IPS-15b (cell line): Measurements from ENCODE around the gene SGO2.
"Not testable (repeated sequence)": the region's sequence is repeated elsewhere in the genome, so short reads cannot be mapped to it uniquely, and the experiment has no call there.

Experiments
- H3K27me3 ChIP-seq: one replicate; pipeline ENCODE4 v1.6.1; 2013; ENCODE audit warnings: low read length; ENCODE audit not compliant: control insufficient read depth, insufficient read depth
- H3K36me3 ChIP-seq: one replicate; pipeline ENCODE4 v1.6.1; 2013; ENCODE audit warnings: low read length; ENCODE audit not compliant: control insufficient read depth, insufficient read depth
- H3K4me1 ChIP-seq: one replicate; pipeline ENCODE4 v1.6.1; 2013; ENCODE audit warnings: mild to moderate bottlenecking, low read length; ENCODE audit not compliant: control insufficient read depth, insufficient read depth
- H3K4me3 ChIP-seq: one replicate; pipeline ENCODE4 v1.5.1; 2013; ENCODE audit warnings: low read depth, low read length
- H3K9ac ChIP-seq: one replicate; pipeline ENCODE4 v1.6.1; 2013; ENCODE audit warnings: low read depth, mild to moderate bottlenecking, low read length
- H3K9me3 ChIP-seq: one replicate; pipeline ENCODE4 v1.6.1; 2013; ENCODE audit warnings: mild to moderate bottlenecking, low read length; ENCODE audit not compliant: control insufficient read depth, insufficient read depth

The SGO2 gene

DNA sequence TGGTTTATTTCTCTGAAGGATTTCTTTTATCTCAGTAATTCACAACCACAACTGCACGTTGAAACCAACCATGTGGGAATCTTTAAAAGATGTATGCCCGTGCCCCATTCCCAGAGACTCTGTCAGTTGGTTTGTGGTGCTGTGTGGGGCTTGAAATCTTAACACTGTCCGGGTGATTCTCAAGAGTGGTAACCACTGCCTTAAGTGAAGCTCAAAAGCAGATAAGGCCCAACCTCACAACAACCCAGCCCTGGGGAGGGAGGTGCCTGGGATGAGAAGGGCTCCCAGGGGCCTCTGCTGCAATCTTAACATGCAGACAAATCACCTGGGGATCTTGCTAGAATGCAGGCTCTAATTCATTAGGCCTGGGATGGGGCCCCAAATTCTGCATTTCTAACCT, 73.2 kb downstream of the SGO2 start:
- Histone ChIP-seq H3K36me3 (no peaks in the 10 kb centered on the region), H3K4me1 (no peaks in the 10 kb centered on the region), H3K9ac (no peak overlapping the region), H3K9me3 (no peaks in the 10 kb centered on the region), H3K27me3 (no peaks in the 10 kb centered on the region), H3K4me3 (no peak overlapping the region)

DNA sequence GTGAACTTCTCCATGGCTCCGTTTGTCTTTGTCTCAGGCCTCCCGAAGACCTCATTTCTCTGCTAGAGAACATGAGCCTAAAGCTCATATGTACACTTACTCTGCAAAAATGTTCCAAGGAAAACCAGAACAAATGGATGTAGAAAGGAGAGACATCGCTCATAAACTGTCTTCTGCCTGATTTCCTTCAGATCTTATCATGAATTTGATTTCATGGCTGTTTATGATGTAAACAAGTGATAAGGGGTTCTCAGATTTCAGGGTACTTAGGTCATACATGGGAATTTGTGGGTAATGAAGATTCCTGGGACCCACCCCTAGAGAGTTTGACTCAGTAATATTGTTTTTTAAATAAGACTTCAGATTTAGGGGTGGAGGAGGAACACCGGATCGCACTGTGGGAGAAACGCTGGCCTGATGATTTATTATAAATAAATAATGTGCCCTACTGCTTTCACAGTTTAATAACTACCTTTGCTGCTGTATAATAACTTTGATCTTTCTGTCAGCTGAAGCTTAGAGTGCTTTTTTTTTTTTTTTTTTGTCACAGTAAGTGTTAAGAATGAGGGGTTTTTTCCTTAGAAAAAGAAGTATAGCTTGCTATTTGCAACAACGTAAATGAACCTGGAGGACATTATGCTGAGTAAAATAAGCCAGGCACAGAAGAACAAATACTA, 74.7 kb downstream of the SGO2 start:
- no peak overlapping the region for H3K9ac ChIP-seq
- H3K4me1 ChIP-seq, result no peaks in the 10 kb centered on the region
- no peaks in the 10 kb centered on the region for H3K36me3 ChIP-seq
- H3K27me3 ChIP-seq, result no peaks in the 10 kb centered on the region
- no peak overlapping the region for H3K4me3 ChIP-seq
- no peaks in the 10 kb centered on the region for H3K9me3 ChIP-seq

DNA sequence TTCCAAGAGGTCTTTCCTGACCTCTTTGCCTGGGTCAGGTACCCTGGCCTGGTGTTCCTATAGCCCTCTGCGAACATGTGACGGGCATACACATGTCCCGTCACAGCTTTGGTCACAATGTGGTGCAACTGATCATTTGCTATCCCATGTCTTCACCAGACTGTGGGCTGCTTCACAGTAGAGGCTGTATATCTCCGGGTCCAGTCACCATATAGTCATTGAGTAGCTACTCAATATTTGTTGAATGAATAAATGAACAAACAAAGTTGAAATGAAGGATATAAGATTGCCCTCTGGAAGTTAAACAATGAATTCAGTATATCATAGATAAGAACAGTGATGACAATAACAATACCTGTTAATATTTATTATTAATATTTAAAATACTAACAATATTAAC, 76.6 kb downstream of the SGO2 start:
- H3K36me3 ChIP-seq, result no peaks in the 10 kb centered on the region
- H3K4me1 ChIP-seq, result no peaks in the 10 kb centered on the region
- H3K9ac ChIP-seq, result no peak overlapping the region
- H3K27me3 ChIP-seq, result no peaks in the 10 kb centered on the region
- H3K4me3 ChIP-seq, result no peak overlapping the region
- H3K9me3 ChIP-seq, result no peaks in the 10 kb centered on the region

DNA sequence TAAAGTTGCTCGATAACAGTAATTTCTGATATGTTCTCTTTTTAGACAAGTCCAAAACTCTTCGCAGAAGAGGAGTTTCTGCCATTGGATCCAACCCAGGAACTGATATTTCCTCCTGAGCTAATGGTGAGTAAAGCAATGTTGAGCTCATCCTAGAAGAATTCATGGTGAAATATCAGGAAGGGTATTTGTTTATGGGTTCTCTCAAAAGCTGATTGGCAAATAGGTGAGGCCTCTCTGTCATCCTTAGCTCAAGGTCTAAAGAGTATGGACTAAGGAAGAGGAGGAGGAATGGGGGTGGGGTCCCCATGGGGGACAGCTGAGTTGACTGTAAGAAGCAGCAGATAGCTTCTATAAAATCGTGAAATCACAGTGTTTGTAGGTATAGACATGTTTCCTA, 78.0 kb downstream of the SGO2 start:
- Histone ChIP-seq H3K4me1 (no peaks in the 10 kb centered on the region), H3K27me3 (no peaks in the 10 kb centered on the region), H3K9me3 (no peaks in the 10 kb centered on the region), H3K9ac (no peak overlapping the region), H3K36me3 (no peaks in the 10 kb centered on the region), H3K4me3 (no peak overlapping the region)

DNA sequence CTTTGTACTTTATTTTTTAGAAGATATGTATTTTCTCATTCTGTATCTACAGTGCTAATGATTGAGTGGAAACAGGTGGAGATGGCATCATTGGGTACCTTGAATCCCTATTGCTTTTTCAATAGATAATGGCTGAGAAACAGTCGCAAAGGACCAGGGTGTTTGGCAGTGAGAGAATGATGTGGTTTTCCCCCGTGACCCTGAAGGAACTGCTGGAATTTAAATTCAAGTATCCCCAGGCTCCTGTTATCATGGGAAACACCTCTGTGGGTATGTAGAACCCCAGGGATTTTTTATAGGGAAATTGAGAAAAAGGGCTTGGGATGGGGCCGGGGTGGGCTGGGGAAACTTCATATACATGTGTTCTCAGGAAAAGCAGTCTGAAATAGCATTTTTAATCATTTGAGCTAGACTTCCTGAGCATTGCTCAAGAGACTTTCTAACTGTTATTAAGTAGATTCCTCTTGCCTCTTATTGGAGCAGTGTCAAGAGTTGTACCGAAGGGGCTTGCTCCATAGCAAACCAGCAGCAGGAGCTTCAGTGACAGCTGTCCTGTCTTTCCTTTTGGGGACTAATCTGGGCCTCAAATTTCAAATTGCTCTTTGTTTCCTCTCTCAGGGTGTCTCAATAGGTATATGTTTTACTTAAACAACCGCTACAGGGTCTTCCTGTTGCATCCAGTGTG, 78.7 kb downstream of the SGO2 start:
- Histone ChIP-seq H3K36me3 (no peaks in the 10 kb centered on the region), H3K4me3 (no peak overlapping the region)

DNA sequence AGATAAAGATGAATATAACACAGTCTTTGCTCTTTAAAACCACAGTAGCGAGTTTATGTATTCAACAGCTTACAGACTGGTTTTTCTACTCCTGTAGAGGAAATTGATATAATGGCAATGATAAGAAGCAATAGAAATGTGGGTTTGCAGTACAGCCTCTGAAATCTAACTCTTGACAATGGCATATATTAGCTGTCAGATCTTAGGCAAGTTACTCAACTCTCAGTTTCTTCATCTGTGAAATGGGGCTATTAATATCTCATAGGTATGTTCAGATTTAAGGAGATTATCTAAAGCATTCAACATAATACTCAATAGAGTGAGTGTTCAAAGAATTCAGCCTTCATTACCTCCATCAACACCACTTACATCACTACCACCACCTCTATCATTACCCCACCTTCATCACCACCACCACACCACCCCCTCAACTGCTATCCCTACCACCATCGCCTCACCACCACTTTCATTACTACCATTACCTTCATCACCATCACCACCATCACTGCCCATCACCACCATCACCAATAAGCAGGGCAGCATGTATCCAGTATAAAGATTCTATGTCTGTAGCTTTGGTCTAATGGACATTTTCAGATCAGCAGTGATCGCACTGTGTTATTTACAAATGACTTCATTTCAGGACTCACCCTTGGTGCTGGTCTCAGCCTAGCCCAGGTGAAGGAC, 82.5 kb downstream of the SGO2 start:
- Histone ChIP-seq H3K27me3 (no peaks in the 10 kb centered on the region), H3K9ac (no peak overlapping the region), H3K9me3 (no peaks in the 10 kb centered on the region), H3K36me3 (no peaks in the 10 kb centered on the region), H3K4me1 (no peaks in the 10 kb centered on the region), H3K4me3 (no peak overlapping the region)

More for the DNA sequence above, 78.7 kb downstream of the SGO2 start:
- Histone ChIP-seq H3K9ac (no peak overlapping the region), H3K4me1 (no peaks in the 10 kb centered on the region), H3K27me3 (no peaks in the 10 kb centered on the region), H3K9me3 (no peaks in the 10 kb centered on the region)

DNA sequence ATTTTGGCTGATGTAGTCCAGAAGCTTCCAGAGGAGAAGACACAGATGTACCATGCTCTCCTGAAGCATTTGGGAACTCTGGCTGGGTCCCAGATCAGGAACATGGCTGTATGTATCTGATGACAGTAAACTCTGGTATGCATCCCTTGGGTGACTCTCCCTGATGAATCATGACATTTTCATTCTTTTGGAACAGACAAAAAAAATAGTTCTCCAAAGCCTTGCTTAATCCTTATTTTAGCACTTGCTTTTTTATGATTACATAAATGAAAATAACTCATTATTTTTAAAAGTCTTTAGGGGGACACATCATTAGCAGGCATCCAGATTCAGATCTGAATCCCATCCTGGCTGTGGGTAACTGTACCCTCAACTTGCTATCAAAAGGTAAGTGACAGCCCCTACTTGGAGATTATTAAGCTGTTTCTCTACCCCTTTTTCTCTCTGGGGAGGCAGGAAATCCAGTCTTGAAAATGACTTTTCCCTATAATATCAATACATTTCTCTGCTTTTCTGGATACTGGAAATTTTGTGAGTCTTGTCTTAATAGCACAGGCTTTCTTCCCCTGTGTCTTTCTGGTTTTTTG, 83.1 kb downstream of the SGO2 start:
- Histone ChIP-seq H3K9ac (no peak overlapping the region), H3K4me1 (no peaks in the 10 kb centered on the region), H3K36me3 (no peaks in the 10 kb centered on the region), H3K27me3 (no peaks in the 10 kb centered on the region), H3K9me3 (no peaks in the 10 kb centered on the region), H3K4me3 (no peak overlapping the region)

DNA sequence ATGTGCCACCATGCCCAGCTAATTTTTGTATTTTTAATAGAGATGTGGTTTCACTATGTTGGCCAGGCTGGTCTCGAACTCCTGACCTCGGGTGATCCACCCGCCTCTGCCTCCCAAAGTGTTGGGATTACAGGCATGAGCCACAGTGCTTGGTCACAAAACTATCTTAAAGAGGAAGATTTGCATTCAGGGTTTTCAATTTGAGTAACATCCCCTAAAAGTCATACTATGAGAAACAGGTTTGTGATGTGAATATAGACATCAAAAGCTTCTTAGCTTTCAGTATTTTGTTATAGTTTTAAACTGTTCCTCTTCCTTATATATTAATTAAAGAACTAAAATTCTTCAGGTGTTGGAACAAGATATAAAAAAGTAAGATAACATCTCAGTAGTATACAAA, 84.2 kb downstream of the SGO2 start:
- H3K27me3 ChIP-seq, H3K4me1 ChIP-seq, H3K4me3 ChIP-seq, H3K36me3 ChIP-seq, H3K9ac ChIP-seq, H3K9me3 ChIP-seq: not testable (repeated sequence)

DNA sequence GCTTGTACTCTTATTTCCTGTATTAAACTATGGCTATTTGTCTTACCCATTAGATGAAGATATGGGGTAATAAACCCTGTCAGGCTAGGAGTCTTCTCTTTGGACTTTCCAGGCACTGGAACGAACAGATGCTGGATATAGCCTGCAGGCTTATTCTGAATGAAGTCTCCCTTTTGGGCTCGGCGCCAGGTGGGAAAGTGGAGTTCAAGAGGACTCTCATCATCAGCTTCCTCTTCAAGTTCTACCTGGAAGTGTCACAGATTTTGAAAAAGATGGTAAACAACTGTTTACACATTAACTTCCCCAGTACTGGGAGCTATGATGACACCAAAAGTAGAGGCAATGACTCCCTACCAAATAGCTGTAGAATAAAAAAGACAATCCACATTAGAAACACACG, 87.7 kb downstream of the SGO2 start:
- H3K36me3 ChIP-seq, result no peaks in the 10 kb centered on the region
- no peaks in the 10 kb centered on the region for H3K9me3 ChIP-seq
- no peak overlapping the region for H3K9ac ChIP-seq
- H3K4me3 ChIP-seq, result no peak overlapping the region
- no peaks in the 10 kb centered on the region for H3K27me3 ChIP-seq
- H3K4me1 ChIP-seq, result no peaks in the 10 kb centered on the region

DNA sequence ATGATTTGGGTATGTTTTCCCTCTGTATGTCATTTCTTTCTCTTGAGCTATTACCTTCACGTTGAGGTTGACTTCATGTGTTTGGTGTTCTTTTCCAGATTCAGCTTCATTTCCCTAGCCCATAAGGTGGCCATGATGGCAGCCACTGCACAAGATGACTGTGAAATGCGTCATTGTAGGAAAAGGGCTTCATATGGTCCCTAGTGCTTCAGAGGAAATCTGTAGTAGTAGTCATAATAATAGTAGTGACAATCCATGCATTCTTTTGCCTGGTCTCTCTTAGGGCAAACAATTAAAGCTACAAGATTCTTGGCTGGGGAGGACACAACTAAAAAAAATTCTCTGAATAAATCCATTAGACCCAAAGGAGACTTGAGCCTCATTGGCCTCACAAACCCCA, 88.2 kb downstream of the SGO2 start:
- no peak overlapping the region for H3K9ac ChIP-seq

DNA sequence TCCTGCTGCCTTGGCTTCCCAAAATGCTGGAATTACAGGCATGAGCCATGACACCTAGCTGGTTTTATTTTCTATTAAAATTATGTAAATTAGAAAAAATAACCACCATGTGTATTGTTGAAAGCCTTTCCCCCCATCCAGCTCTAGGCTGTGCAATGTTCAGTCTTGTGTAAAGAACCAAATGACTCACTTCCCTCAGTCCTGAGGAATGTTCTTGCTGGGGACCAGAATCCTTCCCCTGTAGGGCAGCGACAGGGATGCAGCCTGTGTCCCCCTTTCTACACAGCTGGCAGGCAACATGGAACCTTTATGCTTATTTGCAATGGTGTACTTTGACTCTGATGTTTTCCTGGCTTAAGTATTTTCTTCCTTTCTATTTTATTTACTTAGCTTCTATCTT, 89.2 kb downstream of the SGO2 start:
- Histone ChIP-seq H3K36me3 (no peaks in the 10 kb centered on the region), H3K4me3 (no peak overlapping the region), H3K9me3 (no peaks in the 10 kb centered on the region), H3K4me1 (no peaks in the 10 kb centered on the region), H3K9ac (no peak overlapping the region), H3K27me3 (no peaks in the 10 kb centered on the region)

More for the DNA sequence above, 88.2 kb downstream of the SGO2 start:
- no peaks in the 10 kb centered on the region for H3K27me3 ChIP-seq
- H3K4me3 ChIP-seq, result no peak overlapping the region
- no peaks in the 10 kb centered on the region for H3K4me1 ChIP-seq
- no peaks in the 10 kb centered on the region for H3K9me3 ChIP-seq
- no peaks in the 10 kb centered on the region for H3K36me3 ChIP-seq

DNA sequence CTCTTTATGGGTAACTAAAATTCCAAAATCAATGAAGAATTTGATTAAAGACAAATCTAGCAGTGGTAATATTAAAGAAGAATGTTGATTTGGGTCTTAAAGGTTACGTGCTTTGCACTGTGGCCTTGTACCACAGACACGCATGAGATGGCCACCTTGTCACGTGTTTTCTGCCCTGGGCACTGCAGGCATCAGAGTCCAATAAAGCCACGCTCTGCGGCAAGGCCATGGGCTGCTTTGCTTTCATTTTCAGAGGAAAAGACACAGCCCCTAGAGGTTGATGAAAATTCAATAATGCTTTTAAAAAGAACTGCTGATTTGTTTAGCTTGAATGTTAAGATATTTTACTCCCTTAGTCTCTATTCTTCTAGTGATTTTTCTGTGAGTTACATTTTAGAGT, 90.2 kb downstream of the SGO2 start:
- H3K4me3 ChIP-seq, result no peak overlapping the region
- H3K36me3 ChIP-seq, result no peaks in the 10 kb centered on the region
- H3K4me1 ChIP-seq, result no peaks in the 10 kb centered on the region
- H3K9me3 ChIP-seq, result no peaks in the 10 kb centered on the region
- no peak overlapping the region for H3K9ac ChIP-seq
- no peaks in the 10 kb centered on the region for H3K27me3 ChIP-seq
